HG03571 (cell line): ENCODE data around the gene BCL2.

ENCODE experiments used
- ATAC-seq: cut with Tn5 transposase; IDR thresholded peaks from one replicate; pipeline ENCODE4 v1.9.1; 2021; ENCODE audit not compliant: unreplicated experiment

The BCL2 gene

GRCh38 chr18:63262369-63263335 is 56.9 kb downstream of the BCL2 start:
- no peak for ATAC-seq

- ATAC-seq, result no peak
Observed at GRCh38 chr18:63261029-63261428, 58.5 kb downstream of the BCL2 start.

DNA sequence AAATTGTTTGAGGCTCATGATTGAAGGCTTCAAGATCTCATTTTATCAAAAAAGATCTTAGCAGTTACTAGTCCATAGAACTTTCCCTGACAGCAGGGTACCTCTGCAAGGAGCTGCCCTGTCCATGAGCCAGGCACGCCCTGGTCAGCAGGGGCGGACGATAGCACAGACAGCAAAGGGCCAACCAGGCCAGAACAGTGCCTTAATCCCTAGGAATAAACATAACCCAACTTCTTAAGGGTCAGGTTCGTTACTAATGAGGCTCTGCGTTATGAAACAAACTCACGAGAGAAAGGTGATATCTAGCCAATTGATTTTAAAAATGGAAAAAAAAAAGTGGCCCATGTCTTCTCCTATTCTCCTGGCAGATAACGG is 59.2 kb downstream of the BCL2 start:
- ATAC-seq, result no peak

- ATAC-seq, result no peak
Observed at GRCh38 chr18:63259567-63260379, 59.8 kb downstream of the BCL2 start.

GRCh38 chr18:63258749-63259566 is 60.6 kb downstream of the BCL2 start:
- no peak for ATAC-seq

- ATAC-seq, result no peak
Observed at GRCh38 chr18:63257453-63257852, 62.1 kb downstream of the BCL2 start.

GRCh38 chr18:63255435-63255834 is 64.1 kb downstream of the BCL2 start:
- ATAC-seq, result no peak

DNA sequence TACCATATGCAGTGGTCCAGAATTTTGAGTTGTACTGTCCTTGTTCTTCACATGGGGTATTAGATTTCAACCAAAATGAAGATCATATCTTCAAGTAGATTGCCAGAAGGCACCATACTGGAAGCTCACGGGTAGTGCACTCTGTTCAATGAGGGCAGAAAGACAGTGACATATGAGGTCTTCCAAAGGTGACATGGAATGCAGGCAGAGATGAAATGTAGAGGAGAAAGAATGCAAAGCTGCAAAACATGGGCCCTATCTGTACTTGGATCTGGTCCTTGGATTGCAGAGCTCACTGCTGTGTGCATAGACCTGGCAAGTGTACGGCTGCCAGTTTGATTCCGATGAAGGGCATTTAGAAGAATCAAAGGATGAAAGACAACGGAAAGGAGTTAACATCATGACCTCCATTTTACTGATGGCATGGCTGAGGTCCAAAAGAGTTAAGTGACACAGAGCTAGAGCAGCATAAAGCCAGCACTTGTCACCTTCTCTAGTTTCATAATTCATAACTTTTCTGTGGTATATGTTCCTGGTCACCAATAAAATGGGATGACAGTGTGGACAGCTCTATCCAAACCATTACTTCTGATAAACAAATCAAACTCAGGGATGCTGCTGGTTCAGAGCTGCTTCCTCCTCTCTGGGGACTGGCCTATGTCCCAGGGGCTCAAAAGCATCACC is 64.7 kb downstream of the BCL2 start:
- no peak for ATAC-seq

- no peak for ATAC-seq
Observed at GRCh38 chr18:63253428-63254372, 65.9 kb downstream of the BCL2 start.

GRCh38 chr18:63253014-63253413 is 66.6 kb downstream of the BCL2 start:
- no peak for ATAC-seq

DNA sequence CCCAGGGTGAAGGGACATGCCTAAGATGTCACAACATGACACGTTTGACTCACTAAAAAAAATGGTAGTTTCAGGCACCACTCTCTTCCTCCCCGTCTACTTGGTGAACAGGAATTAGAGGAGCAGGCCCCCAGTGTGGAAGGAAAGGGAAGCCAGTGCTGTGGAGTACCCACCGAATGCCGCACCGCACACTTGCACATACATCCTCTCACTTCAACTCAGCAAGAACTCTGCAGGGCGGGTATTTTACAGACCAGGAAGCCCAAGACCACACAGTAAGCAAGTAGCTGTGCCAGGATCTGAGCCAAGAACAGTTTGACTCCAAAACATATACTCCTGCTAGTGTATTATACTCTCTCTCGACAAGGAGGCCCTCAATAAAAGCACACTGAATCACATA is 69.8 kb downstream of the BCL2 start:
- no peak for ATAC-seq

DNA sequence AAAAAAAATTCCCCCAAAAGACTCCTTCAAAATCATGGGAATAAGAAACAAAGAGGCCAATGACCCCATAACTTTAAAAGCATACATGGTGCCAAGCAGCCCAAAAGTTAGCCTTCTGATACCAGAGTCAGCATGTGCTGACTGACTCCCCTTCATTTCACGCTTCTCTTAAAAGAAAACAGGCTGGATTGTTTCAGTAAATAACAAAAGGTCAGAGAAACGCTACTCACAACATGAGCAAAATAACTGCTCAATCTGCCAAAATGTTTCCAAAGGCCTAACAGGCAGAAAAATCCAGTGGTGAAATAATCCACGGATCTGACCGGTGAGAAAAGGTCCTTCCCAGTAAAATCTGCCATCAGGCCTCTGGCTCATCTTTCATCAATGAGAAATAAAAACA is 71.6 kb downstream of the BCL2 start:
- ATAC-seq, result no peak

GRCh38 chr18:63247506-63247905 is 72.1 kb downstream of the BCL2 start:
- no peak for ATAC-seq

GRCh38 chr18:63245600-63245999 is 74.0 kb downstream of the BCL2 start:
- no peak for ATAC-seq

DNA sequence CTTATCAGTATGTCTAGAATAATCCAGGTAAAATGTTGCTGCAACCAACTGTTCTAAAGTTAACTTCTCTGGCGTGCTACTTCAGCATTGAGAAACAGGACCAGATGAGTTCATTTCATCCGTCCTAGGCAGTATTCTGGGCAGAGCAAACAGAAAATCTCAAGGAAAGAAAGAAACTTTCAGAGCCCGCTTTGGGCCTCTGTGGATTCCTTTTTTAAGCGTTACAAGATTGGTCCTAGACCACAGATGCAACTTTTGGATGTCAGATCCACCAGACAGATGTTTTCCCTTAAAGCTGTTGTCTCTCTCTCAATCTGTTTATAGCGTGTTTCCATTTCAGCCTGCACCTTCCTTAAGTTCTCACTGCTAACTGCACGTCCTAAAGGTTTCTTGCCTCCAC is 75.0 kb downstream of the BCL2 start:
- no peak for ATAC-seq

DNA sequence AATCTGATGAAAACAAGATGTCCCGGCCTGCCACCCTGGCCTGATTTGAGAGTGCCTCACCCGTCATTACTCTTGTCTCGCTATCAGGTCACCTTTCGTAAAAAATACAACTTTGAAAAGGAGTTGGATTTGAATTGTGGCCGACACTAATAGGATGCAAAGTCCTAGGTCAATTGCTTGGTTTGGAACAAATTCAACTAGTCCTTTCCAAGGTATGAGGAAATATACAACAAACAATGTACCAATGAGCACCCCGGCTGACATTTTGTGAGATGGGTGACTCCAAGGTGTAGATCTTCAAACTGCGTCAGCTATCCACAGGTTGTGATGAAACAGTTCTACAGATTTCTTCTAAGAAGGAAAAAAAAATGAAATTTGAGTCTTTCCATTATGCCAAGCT is 77.8 kb downstream of the BCL2 start:
- no peak for ATAC-seq

DNA sequence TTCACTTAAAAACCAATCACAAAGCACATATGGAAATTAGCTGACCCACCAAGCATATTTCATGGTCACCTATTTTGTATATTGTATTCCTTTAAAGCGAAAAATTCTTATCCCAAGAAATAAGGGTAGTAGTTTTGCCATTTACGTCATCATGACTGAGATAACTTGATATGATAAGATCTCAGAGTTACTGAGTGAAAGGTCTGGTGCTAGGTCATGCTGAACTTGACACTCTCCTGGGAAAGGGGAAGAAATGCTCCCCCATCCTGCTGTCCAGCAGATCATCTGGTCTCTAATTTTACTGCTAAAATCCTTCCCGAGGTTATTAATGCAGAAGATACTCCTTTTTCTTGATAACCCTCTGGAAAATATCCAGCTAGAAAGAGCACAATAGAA is 78.3 kb downstream of the BCL2 start:
- ATAC-seq, result no peak

DNA sequence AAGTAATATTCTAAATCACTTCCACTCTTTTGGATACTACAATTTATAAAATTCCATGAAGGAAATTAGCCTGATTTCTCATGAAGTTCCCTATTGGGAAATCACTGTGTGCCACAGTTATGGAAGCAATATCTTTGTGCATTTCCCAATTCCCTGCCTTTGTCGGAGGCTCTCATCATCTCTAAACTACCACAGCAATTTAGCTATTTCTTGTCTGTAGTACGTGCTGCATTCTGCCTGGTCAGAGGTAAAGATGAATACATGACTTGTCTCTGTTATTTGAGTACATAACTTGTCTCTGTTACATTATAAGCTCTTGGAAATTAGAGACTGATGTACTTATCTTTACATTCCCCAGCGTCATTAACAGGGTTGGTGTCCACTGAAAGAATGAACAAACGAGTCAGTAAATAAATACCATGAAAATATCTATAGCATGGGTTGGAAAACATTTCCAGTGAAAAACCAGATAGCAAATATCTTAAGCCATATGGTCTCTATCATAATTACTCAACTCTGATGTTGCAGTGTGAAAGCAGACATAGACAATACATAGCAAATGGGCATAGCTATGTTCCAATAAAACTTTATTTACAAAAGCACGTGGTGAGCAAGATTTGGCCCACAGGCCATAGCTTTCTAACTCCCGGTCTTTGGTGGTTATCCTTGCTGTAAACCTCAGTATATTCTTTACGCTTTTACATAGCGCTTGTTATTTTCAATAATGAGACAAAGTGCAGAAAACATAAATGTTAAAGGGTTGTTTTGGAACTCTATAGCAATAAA is 78.8 kb downstream of the BCL2 start:
- ATAC-seq, result no peak

- no peak for ATAC-seq
Observed at GRCh38 chr18:63238693-63239075, 80.9 kb downstream of the BCL2 start.
